ENCODE results near the gene SMARCD3. TPM values are rescaled to one million over a fixed set of nuclear protein-coding genes. Genes with fewer than 3 reads are reported as not detected.

The SMARCD3 gene
- total and polyA plus RNA-seq, 2 of the 8 experiments (the other 6 are each of a cell fraction or from before 2014, with no cell fraction given), result 3.0 to 5.6 TPM

DNA sequence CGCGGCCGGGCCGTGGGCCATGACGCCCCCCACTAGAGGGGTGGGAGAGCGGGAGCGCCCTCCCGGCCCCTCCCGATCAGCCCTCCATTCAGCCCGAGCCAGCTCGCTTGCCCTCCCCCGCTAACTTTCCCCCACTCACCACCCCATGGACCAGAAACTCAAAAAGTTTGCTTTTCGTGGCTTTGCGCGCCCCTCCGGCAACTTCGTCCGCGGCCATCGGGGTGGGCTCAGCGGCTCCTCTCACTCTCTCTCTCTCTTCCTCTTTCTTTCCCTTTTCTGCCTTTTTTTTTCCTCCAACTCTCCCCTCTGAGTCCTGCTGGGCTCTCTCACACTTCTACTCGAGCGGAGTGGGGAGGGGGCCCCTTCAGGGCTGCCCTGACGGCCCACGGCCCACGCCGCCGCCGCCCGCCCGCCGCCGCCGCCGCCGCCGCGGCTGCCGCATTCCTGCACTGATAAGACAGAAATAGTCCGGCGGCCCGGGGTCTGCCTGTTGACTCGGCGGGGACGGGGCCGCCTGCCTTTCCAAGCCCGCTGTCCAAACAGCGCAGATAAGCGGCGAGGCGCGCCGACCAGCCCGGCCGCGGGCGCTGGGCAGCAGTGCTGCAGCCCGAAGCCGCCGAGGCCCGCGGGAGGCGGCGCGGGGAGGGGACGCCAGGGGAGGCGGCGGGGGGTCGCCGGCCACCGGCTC lies at the start of gene SMARCD3 (continued):
- TF ChIP-seq, protein P1, sequence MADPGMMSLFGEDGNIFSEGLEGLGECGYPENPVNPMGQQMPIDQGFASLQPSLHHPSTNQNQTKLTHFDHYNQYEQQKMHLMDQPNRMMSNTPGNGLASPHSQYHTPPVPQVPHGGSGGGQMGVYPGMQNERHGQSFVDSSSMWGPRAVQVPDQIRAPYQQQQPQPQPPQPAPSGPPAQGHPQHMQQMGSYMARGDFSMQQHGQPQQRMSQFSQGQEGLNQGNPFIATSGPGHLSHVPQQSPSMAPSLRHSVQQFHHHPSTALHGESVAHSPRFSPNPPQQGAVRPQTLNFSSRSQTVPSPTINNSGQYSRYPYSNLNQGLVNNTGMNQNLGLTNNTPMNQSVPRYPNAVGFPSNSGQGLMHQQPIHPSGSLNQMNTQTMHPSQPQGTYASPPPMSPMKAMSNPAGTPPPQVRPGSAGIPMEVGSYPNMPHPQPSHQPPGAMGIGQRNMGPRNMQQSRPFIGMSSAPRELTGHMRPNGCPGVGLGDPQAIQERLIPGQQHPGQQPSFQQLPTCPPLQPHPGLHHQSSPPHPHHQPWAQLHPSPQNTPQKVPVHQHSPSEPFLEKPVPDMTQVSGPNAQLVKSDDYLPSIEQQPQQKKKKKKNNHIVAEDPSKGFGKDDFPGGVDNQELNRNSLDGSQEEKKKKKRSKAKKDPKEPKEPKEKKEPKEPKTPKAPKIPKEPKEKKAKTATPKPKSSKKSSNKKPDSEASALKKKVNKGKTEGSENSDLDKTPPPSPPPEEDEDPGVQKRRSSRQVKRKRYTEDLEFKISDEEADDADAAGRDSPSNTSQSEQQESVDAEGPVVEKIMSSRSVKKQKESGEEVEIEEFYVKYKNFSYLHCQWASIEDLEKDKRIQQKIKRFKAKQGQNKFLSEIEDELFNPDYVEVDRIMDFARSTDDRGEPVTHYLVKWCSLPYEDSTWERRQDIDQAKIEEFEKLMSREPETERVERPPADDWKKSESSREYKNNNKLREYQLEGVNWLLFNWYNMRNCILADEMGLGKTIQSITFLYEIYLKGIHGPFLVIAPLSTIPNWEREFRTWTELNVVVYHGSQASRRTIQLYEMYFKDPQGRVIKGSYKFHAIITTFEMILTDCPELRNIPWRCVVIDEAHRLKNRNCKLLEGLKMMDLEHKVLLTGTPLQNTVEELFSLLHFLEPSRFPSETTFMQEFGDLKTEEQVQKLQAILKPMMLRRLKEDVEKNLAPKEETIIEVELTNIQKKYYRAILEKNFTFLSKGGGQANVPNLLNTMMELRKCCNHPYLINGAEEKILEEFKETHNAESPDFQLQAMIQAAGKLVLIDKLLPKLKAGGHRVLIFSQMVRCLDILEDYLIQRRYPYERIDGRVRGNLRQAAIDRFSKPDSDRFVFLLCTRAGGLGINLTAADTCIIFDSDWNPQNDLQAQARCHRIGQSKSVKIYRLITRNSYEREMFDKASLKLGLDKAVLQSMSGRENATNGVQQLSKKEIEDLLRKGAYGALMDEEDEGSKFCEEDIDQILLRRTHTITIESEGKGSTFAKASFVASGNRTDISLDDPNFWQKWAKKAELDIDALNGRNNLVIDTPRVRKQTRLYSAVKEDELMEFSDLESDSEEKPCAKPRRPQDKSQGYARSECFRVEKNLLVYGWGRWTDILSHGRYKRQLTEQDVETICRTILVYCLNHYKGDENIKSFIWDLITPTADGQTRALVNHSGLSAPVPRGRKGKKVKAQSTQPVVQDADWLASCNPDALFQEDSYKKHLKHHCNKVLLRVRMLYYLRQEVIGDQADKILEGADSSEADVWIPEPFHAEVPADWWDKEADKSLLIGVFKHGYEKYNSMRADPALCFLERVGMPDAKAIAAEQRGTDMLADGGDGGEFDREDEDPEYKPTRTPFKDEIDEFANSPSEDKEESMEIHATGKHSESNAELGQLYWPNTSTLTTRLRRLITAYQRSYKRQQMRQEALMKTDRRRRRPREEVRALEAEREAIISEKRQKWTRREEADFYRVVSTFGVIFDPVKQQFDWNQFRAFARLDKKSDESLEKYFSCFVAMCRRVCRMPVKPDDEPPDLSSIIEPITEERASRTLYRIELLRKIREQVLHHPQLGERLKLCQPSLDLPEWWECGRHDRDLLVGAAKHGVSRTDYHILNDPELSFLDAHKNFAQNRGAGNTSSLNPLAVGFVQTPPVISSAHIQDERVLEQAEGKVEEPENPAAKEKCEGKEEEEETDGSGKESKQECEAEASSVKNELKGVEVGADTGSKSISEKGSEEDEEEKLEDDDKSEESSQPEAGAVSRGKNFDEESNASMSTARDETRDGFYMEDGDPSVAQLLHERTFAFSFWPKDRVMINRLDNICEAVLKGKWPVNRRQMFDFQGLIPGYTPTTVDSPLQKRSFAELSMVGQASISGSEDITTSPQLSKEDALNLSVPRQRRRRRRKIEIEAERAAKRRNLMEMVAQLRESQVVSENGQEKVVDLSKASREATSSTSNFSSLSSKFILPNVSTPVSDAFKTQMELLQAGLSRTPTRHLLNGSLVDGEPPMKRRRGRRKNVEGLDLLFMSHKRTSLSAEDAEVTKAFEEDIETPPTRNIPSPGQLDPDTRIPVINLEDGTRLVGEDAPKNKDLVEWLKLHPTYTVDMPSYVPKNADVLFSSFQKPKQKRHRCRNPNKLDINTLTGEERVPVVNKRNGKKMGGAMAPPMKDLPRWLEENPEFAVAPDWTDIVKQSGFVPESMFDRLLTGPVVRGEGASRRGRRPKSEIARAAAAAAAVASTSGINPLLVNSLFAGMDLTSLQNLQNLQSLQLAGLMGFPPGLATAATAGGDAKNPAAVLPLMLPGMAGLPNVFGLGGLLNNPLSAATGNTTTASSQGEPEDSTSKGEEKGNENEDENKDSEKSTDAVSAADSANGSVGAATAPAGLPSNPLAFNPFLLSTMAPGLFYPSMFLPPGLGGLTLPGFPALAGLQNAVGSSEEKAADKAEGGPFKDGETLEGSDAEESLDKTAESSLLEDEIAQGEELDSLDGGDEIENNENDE (IDR thresholded peaks at IDR 0.05; ENCODE audit: insufficient replicate concordance, low read length), result no peak
- TF ChIP-seq RAD21 (IDR thresholded peaks at IDR 0.05 in 1 of 2, conservative IDR thresholded peaks at IDR 0.05 in 1 of 2; ENCODE audit: low read depth in 2 of 2, low read length in 2 of 2) (no peak), KDM4A (IDR thresholded peaks at IDR 0.05; ENCODE audit: low read depth, low read length, severe bottlenecking) (peak; percentile 55), BCL11A (IDR thresholded peaks at IDR 0.05; ENCODE audit: low read depth in 2 of 2, low read length in 2 of 2) (no peak), SIX5 (IDR thresholded peaks at IDR 0.05; ENCODE audit: low read depth, low read length) (no peak), SP1 (IDR thresholded peaks at IDR 0.05; ENCODE audit: low read depth, low read length) (no peak), TAF1 (IDR thresholded peaks at IDR 0.05; ENCODE audit: low read depth, low read length) (0 out of 2 replicates have a peak, but pooled peaks have one; percentile 18), TCF12 (IDR thresholded peaks at IDR 0.05; ENCODE audit: low read depth, low read length) (no peak), RNF2 (IDR thresholded peaks at IDR 0.05; ENCODE audit: borderline replicate concordance, low read depth, low read length, missing control alignments, poor library complexity, severe bottlenecking) (no peak), CBX5 (IDR thresholded peaks at IDR 0.05; ENCODE audit: low read depth, low read length) (no peak), CREB1 (IDR thresholded peaks at IDR 0.05) (no peak)

Measured in H1 (cell line).